Uterus (tissue), 2 donors: ENCODE results near the gene PCDHB10.

Experiments used
- CTCF ChIP-seq, 4 experiments: fragments of 200-600 bp in 2 of 4; fragments of 450-650 bp in 2 of 4; sonication (generic) in 2 of 4; IDR thresholded peaks; one replicate each; pipeline ENCODE4 v1.5.1; 2016 to 2019; ENCODE audit warnings: antibody characterized with exemption in 4 of 4, mild to moderate bottlenecking in 2 of 4, moderate library complexity in 1 of 4
- POLR2A ChIP-seq, 2 donors: fragments of 450-650 bp; IDR thresholded peaks; one replicate each; pipeline ENCODE4 v1.6.1; 2016; ENCODE audit warnings: antibody characterized with exemption in 2 of 2, mild to moderate bottlenecking in 1 of 2, moderate library complexity in 1 of 2

GRCh38 chr5:141172381-141173204, 19.6 kb upstream of the PCDHB10 start, which contains the start of gene PCDHB7:
- TF ChIP-seq POLR2A (IDR thresholded peaks at IDR 0.05), result no peak
- peak in 1 of 4 experiments; percentile 25 for TF ChIP-seq CTCF (IDR thresholded peaks at IDR 0.05)
